Measurements from ENCODE around the gene HACD2. TPM values are rescaled to one million over a fixed set of nuclear protein-coding genes. Genes with fewer than 3 reads are reported as not detected.
"Not testable (repeated sequence)": the region's sequence is repeated elsewhere in the genome, so short reads cannot be mapped to it uniquely, and the experiment has no call there.

Gene HACD2
- total and polyA plus RNA-seq, 8 donors: 5.3 to 36.0 (median 14.4) TPM

DNA sequence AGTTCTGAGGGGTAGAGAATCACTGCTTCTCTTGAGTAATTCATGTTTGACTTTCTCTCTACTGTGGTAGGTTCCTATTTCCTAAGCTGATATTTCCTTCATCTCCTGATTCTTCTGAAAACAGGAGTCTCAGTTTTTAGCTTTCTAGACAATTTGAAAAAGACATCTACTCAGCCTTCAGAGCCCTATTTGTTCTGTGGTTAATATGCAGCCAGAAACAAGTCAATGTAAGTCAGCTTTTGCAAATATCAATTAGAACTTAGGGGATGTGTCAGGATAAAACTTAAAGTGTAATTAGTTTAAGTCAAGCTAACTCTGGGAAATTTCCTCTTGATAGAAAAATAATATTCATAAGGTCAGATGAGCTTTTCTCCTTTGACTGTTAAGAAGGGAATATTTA is 21.7 kb upstream of the HACD2 start:
- H3K27me3 ChIP-seq: no peaks in the 10 kb centered on the region
- H3K4me1 ChIP-seq: peaks cover 0 to 44% (median 14%) of the 10 kb centered on the region in 4 donors
- peaks cover 0 to 6% (median 6%) of the 10 kb centered on the region in 4 donors for H3K36me3 ChIP-seq
- TF ChIP-seq POLR2A (IDR thresholded peaks at IDR 0.05) (no peak), EP300 (IDR thresholded peaks at IDR 0.05) (no peak), CTCF (IDR thresholded peaks at IDR 0.05) (no peak), POLR2AphosphoS5 (IDR thresholded peaks at IDR 0.05) (no peak)
- H3K4me3 ChIP-seq: no peak overlapping the region
- intact Hi-C loops (cut with DNase I; ENCODE audit: low total_unique reads): no loop called here
- DNase-seq: no peak
- H3K9me3 ChIP-seq: no peaks in the 10 kb centered on the region
- H3K27ac ChIP-seq: peak overlapping the region in 2 of 5 donors; percentile 26 to 72

- 41 to 65% (median 48%) methylated on average over 5 of the region's 5 CpGs for WGBS, 5 donors
- intact Hi-C loops (cut with DNase I; ENCODE audit: low total_unique reads): no loop called here
- DNase-seq: peak in 1 of 2 donors; percentile 57
- Histone ChIP-seq H3K36me3 (peaks cover 0 to 6% (median 0%) of the 10 kb centered on the region in 4 donors), H3K27me3 (no peaks in the 10 kb centered on the region), H3K4me1 (peaks cover 0 to 52% (median 15%) of the 10 kb centered on the region in 4 donors), H3K4me3 (no peak overlapping the region), H3K9me3 (no peaks in the 10 kb centered on the region), H3K27ac (peak overlapping the region in 3 of 5 donors; percentile 26 to 72 (median 52))
- TF ChIP-seq EP300 (IDR thresholded peaks at IDR 0.05): no peak
- TF ChIP-seq POLR2AphosphoS5 (IDR thresholded peaks at IDR 0.05): peak in 1 of 3 donors; percentile 62
Observed at GRCh38 chr3:123605789-123606234, 21.0 kb upstream of the HACD2 start.

GRCh38 chr3:123603153-123603552 is 18.3 kb upstream of the HACD2 start:
- whole genome bisulfite sequencing, 5 donors: 46 to 96% (median 83%) methylated on average over 2 of the region's 2 CpGs
- H3K27ac ChIP-seq; H3K27me3 ChIP-seq; H3K36me3 ChIP-seq; DNase-seq; intact Hi-C loops (cut with DNase I; ENCODE audit: low total_unique reads); H3K4me3 ChIP-seq; H3K9me3 ChIP-seq: not testable (repeated sequence)
- H3K4me1 ChIP-seq: peaks cover 0 to 52% (median 15%) of the 10 kb centered on the region in 4 donors

- DNase-seq: no peak
- Histone ChIP-seq H3K4me1 (peaks cover 0 to 52% (median 15%) of the 10 kb centered on the region in 4 donors), H3K27me3 (no peaks in the 10 kb centered on the region), H3K9me3 (no peaks in the 10 kb centered on the region), H3K36me3 (no peaks in the 10 kb centered on the region), H3K27ac (no peak overlapping the region), H3K4me3 (no peak overlapping the region)
- intact Hi-C loops (cut with DNase I; ENCODE audit: low total_unique reads): no loop called here
- peak in 1 of 3 donors; percentile 15 for TF ChIP-seq POLR2AphosphoS5 (IDR thresholded peaks at IDR 0.05)
- no peak for TF ChIP-seq POLR2A (IDR thresholded peaks at IDR 0.05)
- no peak for TF ChIP-seq CTCF (IDR thresholded peaks at IDR 0.05)
- no peak for TF ChIP-seq EP300 (IDR thresholded peaks at IDR 0.05)
- WGBS, 5 donors: 41 to 49% (median 43%) methylated on average over 1 of the region's 1 CpG
Observed at GRCh38 chr3:123602325-123602724, 17.5 kb upstream of the HACD2 start.

DNA sequence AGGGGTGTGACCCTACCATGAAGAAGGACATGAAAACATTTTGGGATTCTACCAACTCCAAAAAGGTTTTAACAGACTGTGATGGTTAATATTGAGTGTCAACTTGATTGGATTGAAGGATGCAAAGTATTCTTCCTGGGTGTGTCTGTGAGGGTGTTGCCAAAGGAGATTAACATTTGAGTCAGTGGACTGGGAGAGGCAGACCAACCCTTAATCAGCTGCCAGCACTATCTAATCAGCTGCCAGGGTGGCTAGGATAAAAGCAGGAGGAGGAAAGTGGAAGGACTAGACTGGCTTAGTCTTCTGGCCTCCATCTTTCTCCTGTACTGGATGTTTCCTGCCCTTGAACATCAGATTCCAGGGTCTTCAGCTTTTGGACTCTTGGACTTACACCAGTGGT is 16.0 kb upstream of the HACD2 start:
- Histone ChIP-seq H3K27ac (peak overlapping the region in 4 of 5 donors; percentile 4 to 43 (median 24)), H3K4me1 (peaks cover 0 to 42% (median 14%) of the 10 kb centered on the region in 4 donors)
- intact Hi-C loops (cut with DNase I; ENCODE audit: low total_unique reads); H3K4me3 ChIP-seq; H3K9me3 ChIP-seq; H3K27me3 ChIP-seq; H3K36me3 ChIP-seq: not testable (repeated sequence)
- DNase-seq: peak in 1 of 2 donors; percentile 46
- peak in 2 of 3 donors; percentile 45 to 64 for TF ChIP-seq POLR2AphosphoS5 (IDR thresholded peaks at IDR 0.05)

- no peaks in the 10 kb centered on the region for H3K9me3 ChIP-seq
- intact Hi-C loops (cut with DNase I; ENCODE audit: low total_unique reads): no loop called here
- 90 to 96% (median 91%) methylated on average over 4 of the region's 4 CpGs for WGBS, 5 donors
- TF ChIP-seq CTCF (IDR thresholded peaks at IDR 0.05): no peak
- no peak for TF ChIP-seq EP300 (IDR thresholded peaks at IDR 0.05)
- no peak for TF ChIP-seq POLR2AphosphoS5 (IDR thresholded peaks at IDR 0.05)
- no peak for TF ChIP-seq POLR2A (IDR thresholded peaks at IDR 0.05)
- peaks cover 0 to 3% (median 0%) of the 10 kb centered on the region in 4 donors for H3K36me3 ChIP-seq
- H3K27ac ChIP-seq: no peak overlapping the region
- H3K4me3 ChIP-seq: no peak overlapping the region
- peaks cover 0 to 18% (median 8%) of the 10 kb centered on the region in 4 donors for H3K4me1 ChIP-seq
- no peak for DNase-seq
- H3K27me3 ChIP-seq: no peaks in the 10 kb centered on the region
Observed at GRCh38 chr3:123597561-123597960, 12.7 kb upstream of the HACD2 start.

Data from stomach (tissue), 9 donors.